Measurements from ENCODE around the gene GRAMD1A.

The GRAMD1A gene

DNA sequence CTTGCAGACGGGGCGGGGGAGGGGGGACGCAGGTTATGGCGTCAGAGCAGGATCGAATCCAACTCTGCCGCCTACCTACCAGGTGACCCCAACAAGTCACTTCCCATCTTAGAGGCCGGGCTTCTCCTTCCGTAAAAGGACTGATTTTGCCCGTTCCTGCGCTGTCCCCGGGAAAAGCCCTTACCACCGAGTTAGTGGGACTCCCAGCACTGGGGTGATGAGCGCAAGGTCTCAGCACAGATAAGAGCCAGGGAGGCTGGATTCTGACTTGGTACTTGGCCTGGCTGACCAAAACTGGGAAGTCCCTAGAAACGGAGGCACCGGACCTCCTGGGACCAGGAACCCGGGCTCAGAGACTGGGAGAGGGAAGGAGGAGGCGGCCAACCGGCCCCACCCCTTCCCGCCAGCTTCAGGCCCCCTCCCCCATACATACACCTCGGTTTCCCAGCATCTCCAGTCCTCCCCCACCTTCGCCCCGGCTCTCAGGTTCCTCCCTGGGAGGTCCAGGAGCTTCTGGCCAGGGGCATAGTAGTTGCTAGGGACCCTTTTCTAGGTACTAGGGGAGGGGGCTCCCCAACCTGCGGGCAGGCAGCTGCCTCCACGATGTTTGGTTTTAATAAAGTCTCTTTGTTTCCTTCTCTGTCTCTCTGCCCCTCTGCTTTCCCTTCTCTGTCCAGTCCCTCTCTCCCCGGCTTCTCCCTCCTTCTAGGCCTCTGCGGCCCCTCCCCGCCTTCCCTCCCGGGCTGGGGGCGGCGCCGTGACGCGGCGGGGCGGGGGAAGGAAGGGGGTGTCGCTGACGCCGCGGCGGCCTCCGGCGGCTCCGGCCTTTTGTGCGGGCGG lies at the start of gene GRAMD1A:
Gene GRAMD1A (plus strand): TSS at position 826 of the 840 bp plus-strand sequence. CDS start 156 bp downstream, outside the sequence.
- H3K27me3 ChIP-seq: no peaks in the 10 kb centered on the region
- TF ChIP-seq Cebpa-rat (IDR thresholded peaks at IDR 0.05): no peak
- H3K4me2 ChIP-seq: peak within 1 kb of the TSS; percentile 89 to 99 (median 97)
- peaks cover 63 to 83% (median 79%) of the 10 kb centered on the region in 10 experiments for H3K4me1 ChIP-seq
- peaks cover 0 to 26% (median 22%) of the 10 kb centered on the region in 11 experiments; a peak in 20 of 22 replicates for H3K36me3 ChIP-seq
- peaks cover 12 to 16% (median 15%) of the 10 kb centered on the region in 11 experiments for H3K9me3 ChIP-seq (replicated peaks in 1 of 11)
- peak within 1 kb of the TSS; percentile 89 to 99 (median 94) for H3K9ac ChIP-seq
- peak within 1 kb of the TSS; percentile 89 to 97 (median 93) for H3K27ac ChIP-seq
- H3K4me3 ChIP-seq: peak within 1 kb of the TSS; percentile 88 to 98 (median 92)
- peaks cover 28 to 41% (median 38%) of the 10 kb centered on the region in 11 experiments; a peak in 21 of 22 replicates for H4K20me1 ChIP-seq

- Histone ChIP-seq H4K20me1 (no peaks in the 10 kb centered on the region), H3K27me3 (no peaks in the 10 kb centered on the region), H3K4me1 (no peaks in the 10 kb centered on the region), H3K27ac (no peak overlapping the region), H3K36me3 (peaks cover 76 to 100% (median 95%) of the 10 kb centered on the region in 11 experiments), H3K9ac (no peak overlapping the region), H3K9me3 (replicated peaks in 1 of 11) (peaks cover 94 to 100% (median 100%) of the 10 kb centered on the region in 11 experiments), H3K4me3 (peak overlapping the region in 1 of 10 experiments; percentile 18; a peak in 1 of 20 replicates), H3K4me2 (no peak overlapping the region)
- TF ChIP-seq Cebpa-rat (IDR thresholded peaks at IDR 0.05): no peak
Measured at GRCh38 chr19:34953092-34953491, 47.0 kb upstream of the GRAMD1A start.

GRCh38 chr19:34957830-34958751 lies 42.0 kb upstream of the GRAMD1A start:
- no peak overlapping the region for H3K4me2 ChIP-seq
- peaks cover 83 to 93% (median 91%) of the 10 kb centered on the region in 11 experiments for H3K36me3 ChIP-seq
- H3K9me3 ChIP-seq (replicated peaks in 1 of 11): peaks cover 95 to 100% (median 98%) of the 10 kb centered on the region in 11 experiments
- H3K4me3 ChIP-seq: peak overlapping the region; percentile 20 to 99 (median 92); a peak in 19 of 20 replicates
- peaks cover 14 to 18% (median 16%) of the 10 kb centered on the region in 10 experiments for H3K4me1 ChIP-seq
- no peaks in the 10 kb centered on the region for H4K20me1 ChIP-seq
- no peak for TF ChIP-seq Cebpa-rat (IDR thresholded peaks at IDR 0.05)
- H3K27me3 ChIP-seq: peaks cover 0 to 7% (median 0%) of the 10 kb centered on the region in 11 experiments; a peak in 3 of 22 replicates
- H3K27ac ChIP-seq: no peak overlapping the region
- no peak overlapping the region for H3K9ac ChIP-seq

DNA sequence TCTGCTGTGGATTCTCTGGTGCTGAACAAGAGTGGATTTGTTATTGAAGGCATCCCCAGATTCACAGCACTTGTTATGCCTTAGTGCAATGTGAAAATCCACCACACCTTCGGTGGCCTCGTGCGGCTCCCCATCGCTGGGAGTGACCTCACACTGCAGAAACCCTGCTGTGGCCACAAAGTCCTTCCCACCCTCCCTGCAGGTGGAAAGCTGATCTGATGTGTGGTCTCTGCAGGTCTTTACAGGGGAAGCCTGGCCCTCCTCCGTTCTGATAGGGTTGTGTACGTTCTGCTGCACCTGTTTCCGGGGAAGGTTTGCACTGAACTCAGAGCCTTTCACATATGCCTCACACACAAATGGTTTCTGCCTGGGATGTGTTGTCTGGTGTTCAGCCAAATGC lies 41.1 kb upstream of the GRAMD1A start:
- peaks cover 15 to 19% (median 18%) of the 10 kb centered on the region in 10 experiments for H3K4me1 ChIP-seq
- H3K9me3 ChIP-seq (replicated peaks in 1 of 11): peaks cover 85 to 90% (median 89%) of the 10 kb centered on the region in 11 experiments
- peaks cover 75 to 84% (median 82%) of the 10 kb centered on the region in 11 experiments for H3K36me3 ChIP-seq
- H3K4me2 ChIP-seq: no peak overlapping the region
- TF ChIP-seq Cebpa-rat (IDR thresholded peaks at IDR 0.05): no peak
- H3K27me3 ChIP-seq: peaks cover 0 to 7% (median 0%) of the 10 kb centered on the region in 11 experiments; a peak in 3 of 22 replicates
- no peaks in the 10 kb centered on the region for H4K20me1 ChIP-seq
- no peak overlapping the region for H3K27ac ChIP-seq
- H3K9ac ChIP-seq: no peak overlapping the region
- peak overlapping the region; percentile 20 to 99 (median 92) for H3K4me3 ChIP-seq

- Histone ChIP-seq H4K20me1 (no peaks in the 10 kb centered on the region), H3K27me3 (peaks cover 0 to 7% (median 0%) of the 10 kb centered on the region in 11 experiments; a peak in 3 of 22 replicates), H3K36me3 (peaks cover 66 to 72% (median 70%) of the 10 kb centered on the region in 11 experiments), H3K4me2 (no peak overlapping the region), H3K27ac (no peak overlapping the region), H3K9ac (no peak overlapping the region), H3K9me3 (replicated peaks in 1 of 11) (peaks cover 73 to 80% (median 77%) of the 10 kb centered on the region in 11 experiments), H3K4me3 (peak overlapping the region in 9 of 10 experiments; percentile 91 to 99 (median 98); a peak in 16 of 20 replicates), H3K4me1 (peaks cover 15 to 19% (median 18%) of the 10 kb centered on the region in 10 experiments)
- no peak for TF ChIP-seq Cebpa-rat (IDR thresholded peaks at IDR 0.05)
Measured at GRCh38 chr19:34960103-34960805, 39.9 kb upstream of the GRAMD1A start.

- peak overlapping the region in 5 of 11 experiments; percentile 79 to 93 (median 87); a peak in 6 of 22 replicates for H3K4me2 ChIP-seq
- peaks cover 73 to 80% (median 77%) of the 10 kb centered on the region in 11 experiments for H3K9me3 ChIP-seq (replicated peaks in 1 of 11)
- peaks cover 58 to 63% (median 62%) of the 10 kb centered on the region in 11 experiments for H3K36me3 ChIP-seq
Measured at GRCh38 chr19:34960940-34961679, 39.0 kb upstream of the GRAMD1A start.

More at GRCh38 chr19:34960940-34961679, 39.0 kb upstream of the GRAMD1A start:
- TF ChIP-seq Cebpa-rat (IDR thresholded peaks at IDR 0.05): no peak
- no peak overlapping the region for H3K9ac ChIP-seq
- peaks cover 15 to 19% (median 18%) of the 10 kb centered on the region in 10 experiments for H3K4me1 ChIP-seq
- H4K20me1 ChIP-seq: no peaks in the 10 kb centered on the region
- peak overlapping the region; percentile 91 to 99 (median 98); a peak in 18 of 20 replicates for H3K4me3 ChIP-seq
- H3K27me3 ChIP-seq: peaks cover 0 to 7% (median 0%) of the 10 kb centered on the region in 11 experiments; a peak in 3 of 22 replicates
- H3K27ac ChIP-seq: peak overlapping the region in 2 of 11 experiments; percentile 77 to 81; a peak in 3 of 22 replicates

Measured in BLaER1 treated with 17β-estradiol and CSF1 and Interleukin-3, amounts not matched to agents 10 nM and 100 nM (cell line).